GM23338 (cell line): ENCODE results near the gene CLSTN1. TPM values are rescaled to one million over a fixed set of nuclear protein-coding genes. Genes with fewer than 3 reads are reported as not detected.

Source experiments
- ATAC-seq: fragments of 200-7000 bp; cut with Tn5 transposase; 3 replicates; pipeline ENCODE4 v1.9.1; 2020
- DNase-seq: peaks from one replicate; pipeline ENCODE4 v3.0.0-alpha.2; 2015; ENCODE audit warnings: low spot score
- H2AFZ ChIP-seq: fragments of 200-600 bp; sonication (generic); 2 replicates; pipeline ENCODE4 v1.8.0; 2016; ENCODE audit warnings: antibody characterized with exemption, mild to moderate bottlenecking, moderate library complexity
- H3F3A ChIP-seq: fragments of 200-600 bp; sonication (generic); replicated peaks from 2 replicates; pipeline ENCODE4 v1.8.0; 2017; ENCODE audit warnings: antibody characterized with exemption, mixed run types, low read depth
- H3K27ac ChIP-seq: fragments of 200-600 bp; sonication (generic); 2 replicates; pipeline ENCODE4 v1.6.1; 2016; ENCODE audit warnings: low read depth
- H3K27me3 ChIP-seq: fragments of 200-600 bp; sonication (generic); 2 replicates; pipeline ENCODE4 v1.8.0; 2016; ENCODE audit warnings: mild to moderate bottlenecking, mixed run types, moderate library complexity; ENCODE audit not compliant: insufficient read depth
- H3K36me3 ChIP-seq: fragments of 200-600 bp; sonication (generic); 2 replicates; pipeline ENCODE4 v1.8.0; 2016; ENCODE audit warnings: mild to moderate bottlenecking; ENCODE audit not compliant: insufficient read depth
- H3K4me1 ChIP-seq: fragments of 200-600 bp; sonication (generic); 2 replicates; pipeline ENCODE4 v1.8.0; 2016; ENCODE audit warnings: mild to moderate bottlenecking, moderate library complexity; ENCODE audit not compliant: insufficient read depth
- H3K4me2 ChIP-seq: fragments of 200-600 bp; sonication (generic); 2 replicates; pipeline ENCODE4 v1.7.1; 2017; ENCODE audit warnings: mixed run types
- H3K4me3 ChIP-seq: fragments of 200-600 bp; sonication (generic); 2 replicates; pipeline ENCODE4 v1.6.1; 2016; ENCODE audit warnings: mixed run types
- H3K79me2 ChIP-seq: fragments of 200-600 bp; sonication (generic); replicated peaks from 2 replicates; pipeline ENCODE4 v1.8.0; 2017; ENCODE audit warnings: mild to moderate bottlenecking; ENCODE audit not compliant: insufficient read depth
- H3K9me2 ChIP-seq: fragments of 200-600 bp; sonication (generic); 2 replicates; pipeline ENCODE4 v1.8.0; 2017; ENCODE audit not compliant: insufficient read depth
- H4K20me1 ChIP-seq: fragments of 200-600 bp; sonication (generic); replicated peaks from 2 replicates; pipeline ENCODE4 v1.8.0; 2017; ENCODE audit warnings: mild to moderate bottlenecking; ENCODE audit not compliant: insufficient read depth
- H3K27ac Mint-ChIP-seq: 2 replicates; pipeline ENCODE4 v1.8.0; 2020; ENCODE audit warnings: inconsistent platforms, mild to moderate bottlenecking, moderate library complexity, mixed read lengths
- H3K27me3 Mint-ChIP-seq: 3 replicates; pipeline ENCODE4 v1.8.0; 2022; ENCODE audit warnings: low read depth, mild to moderate bottlenecking, moderate library complexity, mixed read lengths, inconsistent platforms; ENCODE audit not compliant: insufficient read depth, poor library complexity
- H3K36me3 Mint-ChIP-seq: 3 replicates; pipeline ENCODE4 v1.8.0; 2021; ENCODE audit warnings: low read depth, mild to moderate bottlenecking, inconsistent platforms, moderate library complexity, mixed read lengths
- H3K4me1 Mint-ChIP-seq: 3 replicates; pipeline ENCODE4 v1.8.0; 2020; ENCODE audit warnings: mild to moderate bottlenecking, inconsistent platforms, mixed read lengths
- H3K4me3 Mint-ChIP-seq: 3 replicates; pipeline ENCODE4 v1.8.0; 2021; ENCODE audit warnings: moderate library complexity, mild to moderate bottlenecking, inconsistent platforms, mixed read lengths
- H3K9me3 Mint-ChIP-seq: 3 replicates; pipeline ENCODE4 v1.8.0; 2020; ENCODE audit warnings: moderate library complexity, mild to moderate bottlenecking, inconsistent platforms, mixed read lengths
- CREB1 ChIP-seq: fragments of 250-450 bp; sonication (Bioruptor Pico); IDR thresholded peaks from 2 replicates; pipeline ENCODE4 v1.5.0; 2020; ENCODE audit warnings: low read depth, mild to moderate bottlenecking, moderate library complexity
- EZH2 ChIP-seq: fragments of 200-600 bp; sonication (generic); IDR thresholded peaks from one replicate; pipeline ENCODE4 v1.8.0; 2017; ENCODE audit warnings: antibody characterized with exemption, mild to moderate bottlenecking, low read depth; ENCODE audit not compliant: unreplicated experiment
- EZH2phosphoT487 ChIP-seq: fragments of 200-600 bp; sonication (generic); IDR thresholded peaks from one replicate; pipeline ENCODE4 v1.8.1; 2018; ENCODE audit warnings: antibody characterized with exemption; ENCODE audit not compliant: unreplicated experiment
- JUNB ChIP-seq: IDR thresholded peaks from one replicate; pipeline ENCODE4 v1.6.1; 2016; ENCODE audit warnings: antibody characterized with exemption; ENCODE audit not compliant: unreplicated experiment
- NANOG ChIP-seq: IDR thresholded peaks from 2 replicates; pipeline ENCODE4 v1.6.1; 2016; ENCODE audit warnings: antibody characterized with exemption, borderline replicate concordance
- POLR2AphosphoS5 ChIP-seq: IDR thresholded peaks from 2 replicates; pipeline ENCODE4 v1.6.1; 2016; ENCODE audit warnings: antibody characterized with exemption, low read depth
- STAT1 ChIP-seq: IDR thresholded peaks from one replicate; pipeline ENCODE4 v1.6.1; 2016; ENCODE audit warnings: antibody characterized with exemption; ENCODE audit not compliant: unreplicated experiment
- ZNF114 ChIP-seq: fragments of 250-450 bp; sonication (Bioruptor Pico); IDR thresholded peaks from 2 replicates; pipeline ENCODE4 v1.5.0; 2020; ENCODE audit warnings: mild to moderate bottlenecking, moderate library complexity
- ZNF331 ChIP-seq: fragments of 250-450 bp; sonication (Bioruptor Pico); IDR thresholded peaks from 2 replicates; pipeline ENCODE4 v1.5.0; 2020; ENCODE audit warnings: low read depth, mild to moderate bottlenecking, moderate library complexity
- polyA plus RNA-seq: library from polyadenylated mRNA; unstranded; fragments of >200 nt; fragmentation: Nextera tagmentation; extraction: Ambion mirVana; gene quantifications from 2 replicates; pipeline ENCODE4 v1.2.1, GENCODE V29; 2016
- total RNA-seq: library from RNA; depleted of rRNA; stranded (reverse); fragments of >200 nt; shearing (Covaris generic); gene quantifications from 2 replicates; pipeline ENCODE4 v1.2.3, GENCODE V29; 2014
- TF ChIP-seq, protein P1 (sequence below), 2 experiments: fragments of 200-600 bp in 1 of 2; sonication (generic) in 1 of 2; conservative IDR thresholded peaks; 2 replicates each; pipeline versions ENCODE4 v1.5.1 to v1.6.1; 2016 to 2017; ENCODE audit warnings: antibody characterized with exemption in 2 of 2, low read depth in 2 of 2, mild to moderate bottlenecking in 2 of 2, moderate library complexity in 1 of 2
- TF ChIP-seq, protein P2 (sequence below): IDR thresholded peaks from one replicate; pipeline ENCODE4 v1.6.1; 2018; ENCODE audit warnings: antibody characterized with exemption; ENCODE audit not compliant: unreplicated experiment
- TF ChIP-seq, protein P3 (sequence below): IDR thresholded peaks from 2 replicates; pipeline ENCODE4 v1.6.1; 2016; ENCODE audit warnings: antibody characterized with exemption
- TF ChIP-seq, protein P4 (sequence below): fragments of 250-450 bp; sonication (Bioruptor Pico); IDR thresholded peaks from 2 replicates; pipeline ENCODE4 v1.5.0; 2020; ENCODE audit warnings: mild to moderate bottlenecking, moderate library complexity

Gene CLSTN1
- total and polyA plus RNA-seq, 2 experiments from 2014 or later: 38.5 to 66.2 TPM

DNA sequence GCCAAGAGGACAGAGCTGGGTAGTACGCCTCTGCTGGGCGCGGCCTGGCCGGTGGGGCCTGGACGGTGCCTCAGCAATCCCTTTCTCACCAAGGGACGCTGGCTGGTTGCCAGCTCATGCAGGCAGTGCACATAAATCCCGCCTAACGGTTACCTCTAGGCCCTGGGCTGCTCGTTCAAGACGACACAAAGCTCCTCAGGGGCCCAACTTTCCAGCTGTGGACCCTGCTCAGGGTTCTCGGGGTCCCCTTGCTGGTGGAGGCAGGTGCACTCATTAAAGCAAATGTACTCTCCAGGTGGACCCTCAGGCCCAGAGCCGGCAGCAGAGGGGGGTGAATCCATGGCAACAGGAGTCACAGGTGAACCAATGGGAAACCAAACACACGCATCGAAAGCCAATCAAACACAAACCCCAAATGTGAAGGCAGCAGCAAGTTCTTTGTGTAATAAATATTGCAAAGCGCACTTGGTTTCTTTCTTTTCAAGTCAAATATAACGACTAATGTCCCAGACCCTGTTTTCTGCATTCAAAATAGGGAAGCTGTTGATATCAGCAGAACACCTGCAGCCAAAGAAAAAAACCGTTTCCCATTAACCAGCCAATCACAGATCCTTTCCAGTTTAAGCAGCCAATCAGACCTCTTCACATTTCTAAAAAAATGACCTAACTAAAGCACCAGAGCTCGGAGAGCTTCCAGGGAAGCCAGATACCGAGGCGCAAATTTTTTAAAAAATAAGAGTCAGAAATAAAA lies 26.1 kb upstream of the CLSTN1 start:
- Histone ChIP-seq H3K4me3 (no peak overlapping the region), H3F3A (peaks cover 6% of the 10 kb centered on the region; the same call in 1 of the 2 replicates), H3K79me2 (no peaks in the 10 kb centered on the region), H3K27me3 (no peaks in the 10 kb centered on the region), H3K36me3 (no peaks in the 10 kb centered on the region), H3K27ac (no peak overlapping the region), H3K4me1 (peaks cover 14% of the 10 kb centered on the region), H2AFZ (no peak overlapping the region), H3K9me2 (no peaks in the 10 kb centered on the region), H4K20me1 (no peaks in the 10 kb centered on the region), H3K4me2 (no peak overlapping the region)
- peak overlapping the region; percentile 40; the same call in 2 of the 3 replicates for H3K4me3 Mint-ChIP-seq
- TF ChIP-seq CREB1 (CRISPR knock-in tag) (no peak), NANOG (no peak), EZH2phosphoT487 (no peak), EZH2 (no peak), POLR2AphosphoS5 (no peak), STAT1 (no peak), ZNF114 (CRISPR knock-in tag) (no peak), JUNB (no peak), ZNF331 (CRISPR knock-in tag) (no peak)
- TF ChIP-seq, protein P1, sequence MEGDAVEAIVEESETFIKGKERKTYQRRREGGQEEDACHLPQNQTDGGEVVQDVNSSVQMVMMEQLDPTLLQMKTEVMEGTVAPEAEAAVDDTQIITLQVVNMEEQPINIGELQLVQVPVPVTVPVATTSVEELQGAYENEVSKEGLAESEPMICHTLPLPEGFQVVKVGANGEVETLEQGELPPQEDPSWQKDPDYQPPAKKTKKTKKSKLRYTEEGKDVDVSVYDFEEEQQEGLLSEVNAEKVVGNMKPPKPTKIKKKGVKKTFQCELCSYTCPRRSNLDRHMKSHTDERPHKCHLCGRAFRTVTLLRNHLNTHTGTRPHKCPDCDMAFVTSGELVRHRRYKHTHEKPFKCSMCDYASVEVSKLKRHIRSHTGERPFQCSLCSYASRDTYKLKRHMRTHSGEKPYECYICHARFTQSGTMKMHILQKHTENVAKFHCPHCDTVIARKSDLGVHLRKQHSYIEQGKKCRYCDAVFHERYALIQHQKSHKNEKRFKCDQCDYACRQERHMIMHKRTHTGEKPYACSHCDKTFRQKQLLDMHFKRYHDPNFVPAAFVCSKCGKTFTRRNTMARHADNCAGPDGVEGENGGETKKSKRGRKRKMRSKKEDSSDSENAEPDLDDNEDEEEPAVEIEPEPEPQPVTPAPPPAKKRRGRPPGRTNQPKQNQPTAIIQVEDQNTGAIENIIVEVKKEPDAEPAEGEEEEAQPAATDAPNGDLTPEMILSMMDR (conservative IDR thresholded peaks at IDR 0.05; ENCODE audit: low read depth in 2 of 2): no peak
- TF ChIP-seq, protein P2, sequence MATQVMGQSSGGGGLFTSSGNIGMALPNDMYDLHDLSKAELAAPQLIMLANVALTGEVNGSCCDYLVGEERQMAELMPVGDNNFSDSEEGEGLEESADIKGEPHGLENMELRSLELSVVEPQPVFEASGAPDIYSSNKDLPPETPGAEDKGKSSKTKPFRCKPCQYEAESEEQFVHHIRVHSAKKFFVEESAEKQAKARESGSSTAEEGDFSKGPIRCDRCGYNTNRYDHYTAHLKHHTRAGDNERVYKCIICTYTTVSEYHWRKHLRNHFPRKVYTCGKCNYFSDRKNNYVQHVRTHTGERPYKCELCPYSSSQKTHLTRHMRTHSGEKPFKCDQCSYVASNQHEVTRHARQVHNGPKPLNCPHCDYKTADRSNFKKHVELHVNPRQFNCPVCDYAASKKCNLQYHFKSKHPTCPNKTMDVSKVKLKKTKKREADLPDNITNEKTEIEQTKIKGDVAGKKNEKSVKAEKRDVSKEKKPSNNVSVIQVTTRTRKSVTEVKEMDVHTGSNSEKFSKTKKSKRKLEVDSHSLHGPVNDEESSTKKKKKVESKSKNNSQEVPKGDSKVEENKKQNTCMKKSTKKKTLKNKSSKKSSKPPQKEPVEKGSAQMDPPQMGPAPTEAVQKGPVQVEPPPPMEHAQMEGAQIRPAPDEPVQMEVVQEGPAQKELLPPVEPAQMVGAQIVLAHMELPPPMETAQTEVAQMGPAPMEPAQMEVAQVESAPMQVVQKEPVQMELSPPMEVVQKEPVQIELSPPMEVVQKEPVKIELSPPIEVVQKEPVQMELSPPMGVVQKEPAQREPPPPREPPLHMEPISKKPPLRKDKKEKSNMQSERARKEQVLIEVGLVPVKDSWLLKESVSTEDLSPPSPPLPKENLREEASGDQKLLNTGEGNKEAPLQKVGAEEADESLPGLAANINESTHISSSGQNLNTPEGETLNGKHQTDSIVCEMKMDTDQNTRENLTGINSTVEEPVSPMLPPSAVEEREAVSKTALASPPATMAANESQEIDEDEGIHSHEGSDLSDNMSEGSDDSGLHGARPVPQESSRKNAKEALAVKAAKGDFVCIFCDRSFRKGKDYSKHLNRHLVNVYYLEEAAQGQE: no peak
- TF ChIP-seq, protein P3, sequence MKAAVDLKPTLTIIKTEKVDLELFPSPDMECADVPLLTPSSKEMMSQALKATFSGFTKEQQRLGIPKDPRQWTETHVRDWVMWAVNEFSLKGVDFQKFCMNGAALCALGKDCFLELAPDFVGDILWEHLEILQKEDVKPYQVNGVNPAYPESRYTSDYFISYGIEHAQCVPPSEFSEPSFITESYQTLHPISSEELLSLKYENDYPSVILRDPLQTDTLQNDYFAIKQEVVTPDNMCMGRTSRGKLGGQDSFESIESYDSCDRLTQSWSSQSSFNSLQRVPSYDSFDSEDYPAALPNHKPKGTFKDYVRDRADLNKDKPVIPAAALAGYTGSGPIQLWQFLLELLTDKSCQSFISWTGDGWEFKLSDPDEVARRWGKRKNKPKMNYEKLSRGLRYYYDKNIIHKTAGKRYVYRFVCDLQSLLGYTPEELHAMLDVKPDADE: no peak
- TF ChIP-seq, protein P4, sequence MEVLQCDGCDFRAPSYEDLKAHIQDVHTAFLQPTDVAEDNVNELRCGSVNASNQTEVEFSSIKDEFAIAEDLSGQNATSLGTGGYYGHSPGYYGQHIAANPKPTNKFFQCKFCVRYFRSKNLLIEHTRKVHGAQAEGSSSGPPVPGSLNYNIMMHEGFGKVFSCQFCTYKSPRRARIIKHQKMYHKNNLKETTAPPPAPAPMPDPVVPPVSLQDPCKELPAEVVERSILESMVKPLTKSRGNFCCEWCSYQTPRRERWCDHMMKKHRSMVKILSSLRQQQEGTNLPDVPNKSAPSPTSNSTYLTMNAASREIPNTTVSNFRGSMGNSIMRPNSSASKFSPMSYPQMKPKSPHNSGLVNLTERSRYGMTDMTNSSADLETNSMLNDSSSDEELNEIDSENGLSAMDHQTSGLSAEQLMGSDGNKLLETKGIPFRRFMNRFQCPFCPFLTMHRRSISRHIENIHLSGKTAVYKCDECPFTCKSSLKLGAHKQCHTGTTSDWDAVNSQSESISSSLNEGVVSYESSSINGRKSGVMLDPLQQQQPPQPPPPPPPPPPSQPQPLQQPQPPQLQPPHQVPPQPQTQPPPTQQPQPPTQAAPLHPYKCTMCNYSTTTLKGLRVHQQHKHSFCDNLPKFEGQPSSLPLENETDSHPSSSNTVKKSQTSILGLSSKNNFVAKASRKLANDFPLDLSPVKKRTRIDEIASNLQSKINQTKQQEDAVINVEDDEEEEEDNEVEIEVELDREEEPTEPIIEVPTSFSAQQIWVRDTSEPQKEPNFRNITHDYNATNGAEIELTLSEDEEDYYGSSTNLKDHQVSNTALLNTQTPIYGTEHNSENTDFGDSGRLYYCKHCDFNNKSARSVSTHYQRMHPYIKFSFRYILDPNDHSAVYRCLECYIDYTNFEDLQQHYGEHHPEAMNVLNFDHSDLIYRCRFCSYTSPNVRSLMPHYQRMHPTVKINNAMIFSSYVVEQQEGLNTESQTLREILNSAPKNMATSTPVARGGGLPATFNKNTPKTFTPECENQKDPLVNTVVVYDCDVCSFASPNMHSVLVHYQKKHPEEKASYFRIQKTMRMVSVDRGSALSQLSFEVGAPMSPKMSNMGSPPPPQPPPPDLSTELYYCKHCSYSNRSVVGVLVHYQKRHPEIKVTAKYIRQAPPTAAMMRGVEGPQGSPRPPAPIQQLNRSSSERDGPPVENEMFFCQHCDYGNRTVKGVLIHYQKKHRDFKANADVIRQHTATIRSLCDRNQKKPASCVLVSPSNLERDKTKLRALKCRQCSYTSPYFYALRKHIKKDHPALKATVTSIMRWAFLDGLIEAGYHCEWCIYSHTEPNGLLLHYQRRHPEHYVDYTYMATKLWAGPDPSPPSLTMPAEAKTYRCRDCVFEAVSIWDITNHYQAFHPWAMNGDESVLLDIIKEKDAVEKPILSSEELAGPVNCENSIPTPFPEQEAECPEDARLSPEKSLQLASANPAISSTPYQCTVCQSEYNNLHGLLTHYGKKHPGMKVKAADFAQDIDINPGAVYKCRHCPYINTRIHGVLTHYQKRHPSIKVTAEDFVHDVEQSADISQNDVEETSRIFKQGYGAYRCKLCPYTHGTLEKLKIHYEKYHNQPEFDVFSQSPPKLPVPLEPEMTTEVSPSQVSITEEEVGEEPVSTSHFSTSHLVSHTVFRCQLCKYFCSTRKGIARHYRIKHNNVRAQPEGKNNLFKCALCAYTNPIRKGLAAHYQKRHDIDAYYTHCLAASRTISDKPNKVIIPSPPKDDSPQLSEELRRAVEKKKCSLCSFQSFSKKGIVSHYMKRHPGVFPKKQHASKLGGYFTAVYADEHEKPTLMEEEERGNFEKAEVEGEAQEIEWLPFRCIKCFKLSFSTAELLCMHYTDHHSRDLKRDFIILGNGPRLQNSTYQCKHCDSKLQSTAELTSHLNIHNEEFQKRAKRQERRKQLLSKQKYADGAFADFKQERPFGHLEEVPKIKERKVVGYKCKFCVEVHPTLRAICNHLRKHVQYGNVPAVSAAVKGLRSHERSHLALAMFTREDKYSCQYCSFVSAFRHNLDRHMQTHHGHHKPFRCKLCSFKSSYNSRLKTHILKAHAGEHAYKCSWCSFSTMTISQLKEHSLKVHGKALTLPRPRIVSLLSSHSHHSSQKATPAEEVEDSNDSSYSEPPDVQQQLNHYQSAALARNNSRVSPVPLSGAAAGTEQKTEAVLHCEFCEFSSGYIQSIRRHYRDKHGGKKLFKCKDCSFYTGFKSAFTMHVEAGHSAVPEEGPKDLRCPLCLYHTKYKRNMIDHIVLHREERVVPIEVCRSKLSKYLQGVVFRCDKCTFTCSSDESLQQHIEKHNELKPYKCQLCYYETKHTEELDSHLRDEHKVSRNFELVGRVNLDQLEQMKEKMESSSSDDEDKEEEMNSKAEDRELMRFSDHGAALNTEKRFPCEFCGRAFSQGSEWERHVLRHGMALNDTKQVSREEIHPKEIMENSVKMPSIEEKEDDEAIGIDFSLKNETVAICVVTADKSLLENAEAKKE (CRISPR knock-in tag): no peak
- H3K27ac Mint-ChIP-seq: no peak overlapping the region
- peaks cover 13% of the 10 kb centered on the region for H3K36me3 Mint-ChIP-seq
- H3K27me3 Mint-ChIP-seq: peaks cover 4% of the 10 kb centered on the region
- H3K9me3 Mint-ChIP-seq: peaks cover 7% of the 10 kb centered on the region; the same call in 1 of the 3 replicates
- peak; percentile 23 for ATAC-seq
- DNase-seq: peak; percentile 53
- H3K4me1 Mint-ChIP-seq: peaks cover 49% of the 10 kb centered on the region
